Measurements from ENCODE around the gene PTAFR. TPM values are rescaled to one million over a fixed set of nuclear protein-coding genes. Genes with fewer than 3 reads are reported as not detected.
A peak's percentile ranks its signal among the peaks of the same experiment; 100 is the strongest.

Gene PTAFR
- total and polyA plus RNA-seq, 4 experiments from 2014 or later, result 0.25 to 1.7 (median 0.90) TPM

GRCh38 chr1:28127617-28128257 lies 48.8 kb downstream of the PTAFR start:
- peaks cover 5 to 8% of the 10 kb centered on the region in 2 donors for H3K27me3 Mint-ChIP-seq
- H3K4me3 ChIP-seq (ENCODE audit: low read length in 2 of 2), result no peak overlapping the region

GRCh38 chr1:28126783-28127490 lies 49.6 kb downstream of the PTAFR start:
- ChIA-PET POLR2A (ENCODE audit: partially characterized antibody) (no interaction called here), CTCF (ENCODE audit: partially characterized antibody) (no interaction called here)
- DNase-seq, result no peak
- Histone ChIP-seq H3K4me3 (ENCODE audit: low read length in 2 of 2) (no peak overlapping the region), H3K27ac (ENCODE audit: low read depth, low read length) (no peak overlapping the region), H3K4me1 (ENCODE audit: insufficient read depth, low read length) (no peaks in the 10 kb centered on the region), H3K36me3 (ENCODE audit: insufficient read depth, low read length) (no peaks in the 10 kb centered on the region), H3K27me3 (ENCODE audit: insufficient read depth, low read length) (no peaks in the 10 kb centered on the region), H3K9me3 (ENCODE audit: control insufficient read depth in 1 of 2, low read length in 2 of 2) (no peaks in the 10 kb centered on the region)
- intact Hi-C loops (cut with micrococcal nuclease), result no loop called here
- H3K27me3 Mint-ChIP-seq, result peaks cover 5 to 8% of the 10 kb centered on the region in 2 donors
- no peak overlapping the region for H3K4me3 Mint-ChIP-seq
- H3K9me3 Mint-ChIP-seq, result no peaks in the 10 kb centered on the region
- no peaks in the 10 kb centered on the region for H3K4me1 Mint-ChIP-seq
- H3K36me3 Mint-ChIP-seq, result no peaks in the 10 kb centered on the region
- no peak overlapping the region for H3K27ac Mint-ChIP-seq

More at GRCh38 chr1:28127617-28128257, 48.8 kb downstream of the PTAFR start:
- Mint-ChIP-seq H3K4me1 (no peaks in the 10 kb centered on the region), H3K9me3 (no peaks in the 10 kb centered on the region), H3K27ac (no peak overlapping the region), H3K4me3 (no peak overlapping the region), H3K36me3 (no peaks in the 10 kb centered on the region)
- ChIA-PET CTCF (ENCODE audit: partially characterized antibody) (no interaction called here), POLR2A (ENCODE audit: partially characterized antibody) (no interaction called here)
- Histone ChIP-seq H3K4me1 (ENCODE audit: insufficient read depth, low read length) (no peaks in the 10 kb centered on the region), H3K27ac (ENCODE audit: low read depth, low read length) (no peak overlapping the region), H3K27me3 (ENCODE audit: insufficient read depth, low read length) (no peaks in the 10 kb centered on the region), H3K36me3 (ENCODE audit: insufficient read depth, low read length) (no peaks in the 10 kb centered on the region), H3K9me3 (ENCODE audit: control insufficient read depth in 1 of 2, low read length in 2 of 2) (no peaks in the 10 kb centered on the region)
- intact Hi-C loops (cut with micrococcal nuclease), result no loop called here
- DNase-seq, result no peak

DNA sequence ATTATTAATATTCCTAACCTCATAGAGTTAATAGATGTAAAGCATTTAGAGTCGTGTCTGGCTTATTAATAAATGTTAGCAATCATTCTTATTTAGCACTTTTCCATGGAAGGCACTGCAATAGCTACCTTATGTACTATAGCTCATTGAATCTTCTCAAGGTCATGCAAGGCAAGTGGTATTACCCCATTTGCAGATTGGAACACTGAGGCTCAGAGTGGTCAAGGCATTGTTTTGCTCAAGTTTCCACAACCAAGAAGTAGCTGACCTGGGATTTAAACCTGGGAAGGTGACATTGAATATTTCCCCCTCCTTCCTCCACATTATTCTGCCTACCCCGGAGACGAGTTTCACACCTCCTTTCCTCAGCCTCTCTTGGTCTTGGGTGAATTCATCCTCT lies 50.3 kb downstream of the PTAFR start:
- ChIA-PET CTCF (ENCODE audit: partially characterized antibody) (no interaction called here), POLR2A (ENCODE audit: partially characterized antibody) (interaction anchor here (0.5 kb wide), 1 partner anchor 16 kb away, joined by 3 read pairs; no protein-coding TSS in a partner anchor)
- Mint-ChIP-seq H3K27ac (no peak overlapping the region), H3K9me3 (no peaks in the 10 kb centered on the region), H3K4me1 (no peaks in the 10 kb centered on the region), H3K27me3 (peaks cover 5 to 8% of the 10 kb centered on the region in 2 donors), H3K4me3 (no peak overlapping the region), H3K36me3 (no peaks in the 10 kb centered on the region)
- Histone ChIP-seq H3K4me3 (ENCODE audit: low read length in 2 of 2) (no peak overlapping the region), H3K9me3 (ENCODE audit: control insufficient read depth in 1 of 2, low read length in 2 of 2) (no peaks in the 10 kb centered on the region), H3K36me3 (ENCODE audit: insufficient read depth, low read length) (no peaks in the 10 kb centered on the region), H3K27me3 (ENCODE audit: insufficient read depth, low read length) (no peaks in the 10 kb centered on the region), H3K27ac (ENCODE audit: low read depth, low read length) (no peak overlapping the region), H3K4me1 (ENCODE audit: insufficient read depth, low read length) (no peaks in the 10 kb centered on the region)
- DNase-seq, result no peak
- intact Hi-C loops (cut with micrococcal nuclease), result no loop called here

GRCh38 chr1:28123461-28123961 lies 53.0 kb downstream of the PTAFR start:
- DNase-seq, result no peak
- CTCF ChIA-PET (ENCODE audit: partially characterized antibody), result no interaction called here
- Mint-ChIP-seq H3K4me1 (no peaks in the 10 kb centered on the region), H3K27me3 (peaks cover 5 to 8% of the 10 kb centered on the region in 2 donors), H3K9me3 (peaks cover 0 to 2% (median 0%) of the 10 kb centered on the region in 8 donors), H3K27ac (peak overlapping the region in 1 of 7 donors; percentile 70), H3K36me3 (no peaks in the 10 kb centered on the region), H3K4me3 (no peak overlapping the region)
- H3K27me3 ChIP-seq (ENCODE audit: insufficient read depth, low read length), result no peaks in the 10 kb centered on the region
- POLR2A ChIA-PET (ENCODE audit: partially characterized antibody), result no interaction called here
- no peak overlapping the region for H3K27ac ChIP-seq (ENCODE audit: low read depth, low read length)
- no peak overlapping the region for H3K4me3 ChIP-seq (ENCODE audit: low read length in 2 of 2)
- intact Hi-C loops (cut with micrococcal nuclease), result no loop called here
- no peaks in the 10 kb centered on the region for H3K36me3 ChIP-seq (ENCODE audit: insufficient read depth, low read length)
- H3K9me3 ChIP-seq (ENCODE audit: control insufficient read depth in 1 of 2, low read length in 2 of 2), result no peaks in the 10 kb centered on the region
- no peaks in the 10 kb centered on the region for H3K4me1 ChIP-seq (ENCODE audit: insufficient read depth, low read length)

- ChIA-PET POLR2A (ENCODE audit: partially characterized antibody) (no interaction called here), CTCF (ENCODE audit: partially characterized antibody) (no interaction called here)
- Mint-ChIP-seq H3K36me3 (no peaks in the 10 kb centered on the region), H3K27ac (no peak overlapping the region), H3K4me3 (no peak overlapping the region), H3K4me1 (no peaks in the 10 kb centered on the region), H3K9me3 (peaks cover 0 to 2% (median 0%) of the 10 kb centered on the region in 8 donors), H3K27me3 (peaks cover 2 to 8% of the 10 kb centered on the region in 2 donors)
- Histone ChIP-seq H3K4me1 (ENCODE audit: insufficient read depth, low read length) (no peaks in the 10 kb centered on the region), H3K27ac (ENCODE audit: low read depth, low read length) (no peak overlapping the region), H3K4me3 (ENCODE audit: low read length in 2 of 2) (no peak overlapping the region), H3K36me3 (ENCODE audit: insufficient read depth, low read length) (no peaks in the 10 kb centered on the region), H3K27me3 (ENCODE audit: insufficient read depth, low read length) (no peaks in the 10 kb centered on the region), H3K9me3 (ENCODE audit: control insufficient read depth in 1 of 2, low read length in 2 of 2) (no peaks in the 10 kb centered on the region)
- intact Hi-C loops (cut with micrococcal nuclease), result no loop called here
- DNase-seq, result no peak
These were observed 54.3 kb downstream of the PTAFR start for GRCh38 chr1:28122183-28122582.

- no peak overlapping the region for H3K4me3 Mint-ChIP-seq
- H3K4me3 ChIP-seq (ENCODE audit: low read length in 2 of 2), result no peak overlapping the region
- H3K27ac ChIP-seq (ENCODE audit: low read depth, low read length), result no peak overlapping the region
- H3K4me1 Mint-ChIP-seq, result peaks cover 6 to 8% (median 6%) of the 10 kb centered on the region in 4 donors
- H3K27me3 Mint-ChIP-seq, result no peaks in the 10 kb centered on the region
- no peaks in the 10 kb centered on the region for H3K27me3 ChIP-seq (ENCODE audit: insufficient read depth, low read length)
- ChIA-PET POLR2A (ENCODE audit: partially characterized antibody) (no interaction called here), CTCF (ENCODE audit: partially characterized antibody) (no interaction called here)
- H3K9me3 Mint-ChIP-seq, result peaks cover 0 to 2% (median 0%) of the 10 kb centered on the region in 8 donors
- DNase-seq, result no peak
- H3K27ac Mint-ChIP-seq, result no peak overlapping the region
- H3K36me3 ChIP-seq (ENCODE audit: insufficient read depth, low read length), result no peaks in the 10 kb centered on the region
- H3K4me1 ChIP-seq (ENCODE audit: insufficient read depth, low read length), result peaks cover 10% of the 10 kb centered on the region
- intact Hi-C loops (cut with micrococcal nuclease), result no loop called here
- H3K9me3 ChIP-seq (ENCODE audit: control insufficient read depth in 1 of 2, low read length in 2 of 2), result no peaks in the 10 kb centered on the region
- H3K36me3 Mint-ChIP-seq, result no peaks in the 10 kb centered on the region
These were observed 56.9 kb downstream of the PTAFR start for GRCh38 chr1:28119556-28119955.

DNA sequence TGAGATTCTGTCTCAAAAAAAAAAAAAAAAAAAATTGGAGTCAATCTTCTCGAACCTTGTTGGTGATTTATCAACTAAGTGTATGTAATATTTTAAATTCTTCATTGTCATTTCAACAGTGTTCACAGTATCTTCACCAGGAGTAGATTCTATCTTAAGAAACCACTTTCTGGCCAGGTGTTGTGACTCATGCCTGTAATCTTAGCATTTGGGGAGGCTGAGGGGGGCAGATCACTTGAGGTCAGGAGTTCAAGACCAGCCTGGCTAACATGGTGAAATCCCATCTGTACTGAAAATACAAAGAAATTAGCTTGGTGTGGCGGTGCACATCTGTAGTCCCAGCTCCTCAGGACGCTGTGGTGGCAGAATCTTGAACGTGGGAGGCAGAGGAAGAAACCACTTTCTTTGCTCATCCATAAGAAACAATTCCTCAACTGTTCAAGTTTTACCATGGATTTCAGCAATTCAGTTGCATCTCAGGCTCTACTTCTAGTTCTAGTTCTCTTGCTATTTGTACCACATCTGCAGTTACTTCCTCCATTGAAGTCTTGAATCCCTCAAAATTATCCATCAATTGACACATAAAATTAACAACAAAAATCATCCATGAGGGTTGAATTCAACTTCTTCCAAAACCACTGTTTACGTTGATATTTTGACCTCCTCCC lies 57.7 kb downstream of the PTAFR start:
- POLR2A ChIA-PET (ENCODE audit: partially characterized antibody), result no interaction called here
- H3K27ac Mint-ChIP-seq, result no peak overlapping the region
- no peaks in the 10 kb centered on the region for H3K36me3 Mint-ChIP-seq
- H3K9me3 Mint-ChIP-seq, result peaks cover 0 to 2% (median 0%) of the 10 kb centered on the region in 8 donors
- H3K27me3 Mint-ChIP-seq, result no peaks in the 10 kb centered on the region
- H3K4me1 Mint-ChIP-seq, result peaks cover 6 to 8% (median 6%) of the 10 kb centered on the region in 4 donors
- CTCF ChIA-PET (ENCODE audit: partially characterized antibody), result no interaction called here
- no peaks in the 10 kb centered on the region for H3K27me3 ChIP-seq (ENCODE audit: insufficient read depth, low read length)
- H3K4me3 Mint-ChIP-seq, result no peak overlapping the region
- peaks cover 10% of the 10 kb centered on the region for H3K4me1 ChIP-seq (ENCODE audit: insufficient read depth, low read length)
- no peak overlapping the region for H3K27ac ChIP-seq (ENCODE audit: low read depth, low read length)
- no peak for DNase-seq
- H3K9me3 ChIP-seq (ENCODE audit: control insufficient read depth in 1 of 2, low read length in 2 of 2), result no peaks in the 10 kb centered on the region
- no peak overlapping the region for H3K4me3 ChIP-seq (ENCODE audit: low read length in 2 of 2)
- intact Hi-C loops (cut with micrococcal nuclease), result no loop called here
- no peaks in the 10 kb centered on the region for H3K36me3 ChIP-seq (ENCODE audit: insufficient read depth, low read length)

Data from CD4-positive, alpha-beta memory T cell (primary cell).